Forelimb muscle (tissue), 1 donor: ENCODE measurements around the gene DMBX1. TPM values are rescaled to one million over a fixed set of nuclear protein-coding genes. Genes with fewer than 3 reads are reported as not detected.

ENCODE experiments used
- DNase-seq: peaks from one replicate; pipeline ENCODE4 v3.0.0-alpha.2; 2013; ENCODE audit warnings: low read depth
- polyA plus RNA-seq: library from polyadenylated mRNA; unstranded; fragments of 120-200 nt; gene quantifications from one replicate; pipeline ENCODE4 v1.2.1, GENCODE V29; 2013; ENCODE audit not compliant: insufficient read length

The DMBX1 gene
- not detected for polyA plus RNA-seq

GRCh38 chr1:46489638-46490405 is at the start of gene DMBX1:
Gene DMBX1, plus strand, starts transcription at chr1:46489836. Its CDS starts 17,175 bp downstream, at chr1:46507011.
- no peak for DNase-seq

GRCh38 chr1:46440478-46440877 is 49.2 kb upstream of the DMBX1 start:
- no peak for DNase-seq

- DNase-seq, result no peak
Observed at GRCh38 chr1:46442317-46443161, 47.1 kb upstream of the DMBX1 start.

GRCh38 chr1:46444466-46444865 is 45.2 kb upstream of the DMBX1 start:
- no peak for DNase-seq

GRCh38 chr1:46445773-46446256 is 43.8 kb upstream of the DMBX1 start:
- no peak for DNase-seq

DNA sequence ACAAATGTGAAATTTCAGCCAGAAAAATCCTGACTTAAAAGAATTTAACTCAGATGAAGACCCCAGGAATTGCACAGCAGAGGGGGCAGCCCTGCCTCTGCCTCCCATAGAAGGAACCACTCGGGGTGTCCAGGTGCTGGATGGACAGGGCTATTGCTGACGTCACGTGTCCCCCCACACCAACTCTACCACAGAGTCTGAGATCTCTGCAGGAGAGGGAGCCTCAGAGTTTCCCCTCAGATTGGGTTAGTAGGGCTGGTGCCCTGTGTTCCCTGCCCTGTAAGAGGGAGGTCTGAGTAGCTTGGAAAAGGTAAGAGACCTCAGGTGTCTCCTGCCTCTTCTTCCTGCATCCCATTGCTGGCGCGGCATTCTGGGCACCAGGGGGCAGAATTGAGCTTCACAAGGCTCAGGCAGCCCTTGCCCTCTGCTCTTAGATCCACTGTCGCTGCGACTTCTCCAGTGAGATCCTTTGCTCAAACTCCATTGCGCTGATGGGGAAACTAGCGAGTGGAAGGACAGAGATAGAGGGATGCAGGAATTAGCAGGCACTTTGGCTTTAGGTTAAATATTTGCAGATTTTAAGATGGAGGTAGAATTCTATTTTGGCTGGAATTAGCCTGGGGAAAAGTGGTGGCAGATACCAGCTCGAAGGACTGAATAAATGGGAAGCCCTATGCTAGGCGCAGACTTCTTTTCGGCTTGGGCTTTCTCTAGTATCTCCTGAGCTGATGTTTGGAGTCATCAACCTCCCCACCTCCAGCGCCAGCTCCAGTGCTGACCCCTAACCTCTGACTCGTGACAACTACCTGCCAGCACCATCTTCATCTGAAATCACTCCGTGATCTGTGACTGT is 42.8 kb upstream of the DMBX1 start:
- no peak for DNase-seq

GRCh38 chr1:46447499-46448108 is 42.0 kb upstream of the DMBX1 start:
- no peak for DNase-seq

DNA sequence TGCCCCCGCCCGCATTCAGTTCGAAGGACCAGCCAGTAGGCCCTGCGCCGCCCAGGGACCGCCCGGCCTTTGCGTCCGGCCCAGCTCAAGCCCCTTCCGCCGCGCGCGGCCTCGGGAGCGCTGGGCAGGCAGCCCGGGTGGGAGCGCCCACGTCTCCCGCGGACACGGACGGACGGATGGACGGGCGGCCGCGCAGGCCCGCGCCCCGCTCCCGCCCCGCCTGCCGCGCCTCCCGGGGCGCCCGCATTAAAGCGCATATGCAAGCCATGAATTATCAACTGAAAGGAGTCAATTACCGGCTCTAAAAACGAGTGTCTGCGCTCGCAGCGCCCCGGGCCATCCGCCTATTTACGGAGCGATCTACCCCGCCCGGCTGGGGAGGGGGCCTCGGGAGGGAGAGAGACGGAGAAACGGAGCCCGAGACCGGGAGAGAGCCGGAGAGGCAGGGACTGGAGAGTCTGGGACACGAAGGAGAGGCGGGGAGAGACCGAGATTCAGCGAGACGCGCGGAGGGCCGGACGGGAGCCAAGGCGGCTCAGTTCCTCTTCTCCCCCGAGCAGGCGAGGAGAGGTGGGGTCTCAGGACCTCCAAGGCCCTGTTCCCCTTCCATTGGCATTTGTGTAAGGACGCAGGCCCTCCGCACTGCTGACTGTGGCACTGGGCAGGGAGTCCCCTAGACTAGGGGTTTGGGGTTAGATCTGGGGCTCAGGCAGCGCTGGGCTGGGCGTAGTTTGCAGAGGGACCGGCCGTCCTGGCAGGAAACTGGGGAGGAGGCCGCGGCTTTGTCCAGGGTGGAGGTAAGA is 41.3 kb upstream of the DMBX1 start:
- DNase-seq, result no peak

GRCh38 chr1:46449223-46450159 is 40.1 kb upstream of the DMBX1 start:
- DNase-seq, result no peak

- DNase-seq, result no peak
Observed at GRCh38 chr1:46450160-46450517, 39.5 kb upstream of the DMBX1 start.

- no peak for DNase-seq
Observed at GRCh38 chr1:46451948-46452930, 37.4 kb upstream of the DMBX1 start.

DNA sequence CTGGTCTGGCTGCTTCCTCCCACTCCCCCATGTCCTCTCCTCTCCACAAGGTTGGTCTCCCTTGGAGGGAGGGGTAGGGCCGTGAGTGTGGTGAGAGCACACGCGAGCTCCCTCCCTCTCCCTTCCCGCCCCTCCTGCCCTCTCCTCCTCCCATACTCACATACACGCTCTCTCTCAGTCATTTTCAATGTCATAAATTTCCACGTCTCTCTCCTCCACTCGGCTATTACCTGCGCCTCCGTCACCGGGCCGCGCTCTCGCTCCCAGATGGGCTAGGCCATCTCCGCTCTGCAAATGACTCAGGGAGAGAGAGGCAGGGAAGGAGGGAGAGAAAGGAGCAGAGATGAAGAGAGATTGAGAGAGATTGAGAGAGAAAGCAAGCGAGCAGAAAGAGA is 36.7 kb upstream of the DMBX1 start:
- no peak for DNase-seq

DNA sequence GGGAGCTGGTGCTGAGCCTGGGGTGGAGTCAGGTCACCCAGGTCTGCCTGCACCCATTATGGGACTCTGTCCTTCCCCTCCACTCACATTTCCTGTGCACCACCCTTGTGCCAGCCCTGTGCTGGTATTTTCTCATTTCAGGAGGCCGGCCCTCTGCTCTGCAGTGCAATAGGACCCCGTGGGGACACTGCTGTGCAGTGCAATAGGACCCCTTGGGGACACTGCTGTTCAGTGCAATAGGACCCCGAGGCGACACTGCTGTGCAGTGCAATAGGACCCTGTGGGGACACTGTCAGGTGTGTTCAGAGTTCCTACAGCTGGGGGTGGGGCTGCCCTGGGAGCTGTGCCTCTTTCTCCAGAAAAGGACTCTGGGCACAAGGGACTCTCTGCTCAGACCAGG is 36.2 kb upstream of the DMBX1 start:
- DNase-seq, result no peak

- no peak for DNase-seq
Observed at GRCh38 chr1:46455951-46456350, 33.7 kb upstream of the DMBX1 start.

- no peak for DNase-seq
Observed at GRCh38 chr1:46456411-46456963, 33.1 kb upstream of the DMBX1 start.

GRCh38 chr1:46457178-46457577 is 32.5 kb upstream of the DMBX1 start:
- no peak for DNase-seq

- no peak for DNase-seq
Observed at GRCh38 chr1:46458190-46458589, 31.4 kb upstream of the DMBX1 start.

DNA sequence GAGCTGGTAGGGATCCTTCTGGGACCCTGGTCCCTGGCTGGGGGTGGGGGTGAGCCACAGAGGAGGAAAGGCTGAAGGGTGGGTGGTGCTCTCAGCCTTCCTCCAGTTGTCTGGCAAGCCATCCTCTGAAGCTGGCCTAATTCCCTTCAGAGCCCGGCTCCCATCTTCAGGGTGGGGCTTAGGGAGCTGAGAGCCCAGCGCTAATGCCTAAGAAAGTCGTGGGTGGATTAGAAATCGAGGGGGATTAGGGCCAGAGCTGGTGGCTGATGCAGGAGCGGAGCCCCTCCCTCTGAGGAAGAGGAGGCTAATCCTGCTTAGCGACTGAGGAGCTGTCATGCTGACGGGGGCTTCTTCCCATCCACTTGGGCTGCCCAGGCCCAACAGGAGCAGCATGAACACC is 30.8 kb upstream of the DMBX1 start:
- no peak for DNase-seq
